PFSK-1 (cell line): ENCODE measurements around the gene XYLT2.

Experiments
- POLR2AphosphoS5 ChIP-seq: IDR thresholded peaks from 2 replicates; pipeline ENCODE4 v1.6.1; 2012; ENCODE audit warnings: low read depth, mild to moderate bottlenecking, control low read depth, low read length, moderate library complexity
- TAF1 ChIP-seq: IDR thresholded peaks from 2 replicates; pipeline ENCODE4 v1.6.1; 2012; ENCODE audit warnings: low read length, control low read depth, borderline replicate concordance; ENCODE audit not compliant: insufficient read depth

- TF ChIP-seq POLR2AphosphoS5, result no peak
- TF ChIP-seq TAF1, result no peak
These were observed 33.6 kb upstream of the XYLT2 start for GRCh38 chr17:50312308-50312707.
